ENCODE measurements around the gene MFSD8.
"Not testable (repeated sequence)": the region's sequence is repeated elsewhere in the genome, so short reads cannot be mapped to it uniquely, and the experiment has no call there.

The MFSD8 gene, protein sequence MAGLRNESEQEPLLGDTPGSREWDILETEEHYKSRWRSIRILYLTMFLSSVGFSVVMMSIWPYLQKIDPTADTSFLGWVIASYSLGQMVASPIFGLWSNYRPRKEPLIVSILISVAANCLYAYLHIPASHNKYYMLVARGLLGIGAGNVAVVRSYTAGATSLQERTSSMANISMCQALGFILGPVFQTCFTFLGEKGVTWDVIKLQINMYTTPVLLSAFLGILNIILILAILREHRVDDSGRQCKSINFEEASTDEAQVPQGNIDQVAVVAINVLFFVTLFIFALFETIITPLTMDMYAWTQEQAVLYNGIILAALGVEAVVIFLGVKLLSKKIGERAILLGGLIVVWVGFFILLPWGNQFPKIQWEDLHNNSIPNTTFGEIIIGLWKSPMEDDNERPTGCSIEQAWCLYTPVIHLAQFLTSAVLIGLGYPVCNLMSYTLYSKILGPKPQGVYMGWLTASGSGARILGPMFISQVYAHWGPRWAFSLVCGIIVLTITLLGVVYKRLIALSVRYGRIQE

GRCh38 chr4:127965062-127965802, at the start of gene MFSD8, which contains the start of gene ABHD18:
MFSD8 (minus strand) TSS chr4:127965173; CDS start chr4:127965133, 40 bp downstream.
ABHD18 (plus strand) TSS chr4:127965406; CDS start chr4:127982956, 17,550 bp downstream.
- H3K27me3 Mint-ChIP-seq: no peaks in the 10 kb centered on the region

GRCh38 chr4:128009428-128009827, 44.5 kb upstream of the MFSD8 start:
- H3K27me3 Mint-ChIP-seq: no peaks in the 10 kb centered on the region
- H3K27ac Mint-ChIP-seq: no peak overlapping the region
- ATAC-seq: no peak
- H3K4me1 Mint-ChIP-seq: no peaks in the 10 kb centered on the region
- H3K4me3 Mint-ChIP-seq: no peak overlapping the region
- H3K36me3 Mint-ChIP-seq: peaks cover 41% of the 10 kb centered on the region
- no peaks in the 10 kb centered on the region for H3K9me3 Mint-ChIP-seq

More at GRCh38 chr4:127965062-127965802, at the start of gene MFSD8, which contains the start of gene ABHD18:
- peaks cover 31% of the 10 kb centered on the region for H3K4me1 Mint-ChIP-seq
- H3K36me3 Mint-ChIP-seq: no peaks in the 10 kb centered on the region
- no peaks in the 10 kb centered on the region for H3K9me3 Mint-ChIP-seq
- H3K27ac Mint-ChIP-seq: peak within 1 kb of the TSS; percentile 87
- ATAC-seq: peak; percentile 99
- H3K4me3 Mint-ChIP-seq: peak within 1 kb of the TSS; percentile 82

- no peak for ATAC-seq
- Mint-ChIP-seq H3K27ac (no peak overlapping the region), H3K36me3 (peaks cover 34% of the 10 kb centered on the region), H3K4me3 (no peak overlapping the region), H3K9me3 (no peaks in the 10 kb centered on the region), H3K27me3 (no peaks in the 10 kb centered on the region), H3K4me1 (no peaks in the 10 kb centered on the region)
Measured at GRCh38 chr4:128006592-128006991, 41.6 kb upstream of the MFSD8 start.

DNA sequence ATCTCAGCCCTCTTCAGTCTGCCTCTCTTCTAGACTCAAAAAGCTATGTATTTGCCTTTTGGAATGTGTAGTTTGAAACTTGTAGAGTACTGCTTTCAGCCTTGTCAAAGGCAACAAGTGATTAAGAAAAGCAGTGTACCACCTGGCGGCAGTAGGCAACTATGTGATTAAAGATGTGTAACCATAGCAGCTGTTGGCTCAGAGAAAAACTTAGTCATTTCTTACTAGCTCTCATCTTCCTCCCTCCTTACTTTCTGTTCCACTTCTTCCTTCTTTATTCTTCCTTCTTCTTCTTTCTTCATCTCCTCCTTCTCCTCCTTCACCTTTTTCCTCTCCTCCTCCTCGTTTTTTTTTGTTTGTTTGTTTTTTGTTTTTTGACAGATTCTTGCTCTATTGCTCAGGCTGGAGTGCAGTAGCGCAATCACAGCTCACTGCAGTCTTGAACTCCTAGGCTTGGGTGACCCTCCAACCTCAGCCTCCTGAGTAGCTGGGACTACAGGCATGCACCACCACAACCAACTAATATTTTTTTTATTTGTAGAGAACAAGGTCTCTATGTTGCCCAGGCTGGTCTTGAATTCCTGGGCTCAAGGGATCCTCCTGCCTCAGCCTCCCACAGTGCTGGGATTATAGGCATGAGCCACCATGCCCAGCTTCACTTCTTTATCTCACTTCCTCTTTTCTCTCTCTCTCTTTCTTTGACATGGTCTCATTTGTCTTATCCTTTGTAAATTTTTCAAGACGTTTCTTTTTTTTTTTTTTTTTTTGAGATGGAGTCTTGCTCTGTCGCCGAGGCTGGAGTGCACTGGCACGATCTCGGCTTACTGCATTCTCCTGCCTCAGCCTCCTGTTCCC, 32.8 kb upstream of the MFSD8 start:
- Mint-ChIP-seq H3K4me3 (no peak overlapping the region), H3K4me1 (peaks cover 22% of the 10 kb centered on the region), H3K36me3 (peaks cover 47% of the 10 kb centered on the region), H3K27me3 (no peaks in the 10 kb centered on the region), H3K9me3 (peaks cover 7% of the 10 kb centered on the region), H3K27ac (peak overlapping the region; percentile 72)
- peak; percentile 89 for ATAC-seq

DNA sequence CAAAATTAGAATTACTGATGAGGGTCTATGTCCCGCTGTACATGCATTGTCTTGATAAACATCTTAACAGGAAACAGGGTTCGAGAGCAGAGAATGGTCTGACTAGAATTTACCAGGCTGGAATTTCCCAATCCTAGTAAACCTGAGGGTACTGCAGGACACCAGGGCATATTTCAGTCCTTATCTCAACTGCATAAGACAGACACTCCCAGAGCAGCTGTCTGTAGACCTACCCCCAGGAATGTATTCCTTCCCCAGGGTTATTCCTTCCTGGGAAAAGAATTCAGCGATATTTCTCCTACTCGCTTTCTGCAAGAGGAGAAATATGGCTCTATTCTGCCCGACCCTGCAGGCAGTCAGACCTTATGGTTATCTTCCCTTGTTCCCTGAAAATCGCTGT, 31.5 kb upstream of the MFSD8 start:
- not testable (repeated sequence) for H3K27ac Mint-ChIP-seq, ATAC-seq
- H3K36me3 Mint-ChIP-seq: peaks cover 42% of the 10 kb centered on the region

DNA sequence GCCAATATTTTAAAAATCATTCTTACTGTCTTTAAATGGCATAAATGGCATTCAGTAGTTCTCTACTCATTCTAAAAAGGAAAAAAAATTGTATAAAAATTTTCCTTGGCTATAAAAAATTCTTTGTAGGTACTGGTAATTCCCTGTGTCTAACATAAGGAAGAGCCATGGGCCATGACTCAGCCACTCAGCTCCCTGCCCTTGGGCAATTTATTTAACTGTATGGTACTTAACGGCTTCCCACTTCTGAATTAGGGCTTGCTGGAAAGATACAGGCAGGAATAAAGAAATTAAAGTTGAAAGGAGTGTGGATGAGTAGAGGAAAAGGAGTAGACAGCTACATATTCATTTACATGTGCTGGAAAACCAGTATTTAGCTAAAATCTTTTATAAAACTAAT, 30.8 kb upstream of the MFSD8 start:
- H3K4me3 Mint-ChIP-seq: no peak overlapping the region
- ATAC-seq: no peak
- peaks cover 48% of the 10 kb centered on the region for H3K36me3 Mint-ChIP-seq
- H3K27ac Mint-ChIP-seq: no peak overlapping the region
- peaks cover 17% of the 10 kb centered on the region for H3K4me1 Mint-ChIP-seq
- H3K27me3 Mint-ChIP-seq: no peaks in the 10 kb centered on the region
- peaks cover 7% of the 10 kb centered on the region for H3K9me3 Mint-ChIP-seq

More for the DNA sequence above, 31.5 kb upstream of the MFSD8 start:
- H3K4me1 Mint-ChIP-seq: peaks cover 22% of the 10 kb centered on the region
- not testable (repeated sequence) for H3K4me3 Mint-ChIP-seq, H3K27me3 Mint-ChIP-seq, H3K9me3 Mint-ChIP-seq

DNA sequence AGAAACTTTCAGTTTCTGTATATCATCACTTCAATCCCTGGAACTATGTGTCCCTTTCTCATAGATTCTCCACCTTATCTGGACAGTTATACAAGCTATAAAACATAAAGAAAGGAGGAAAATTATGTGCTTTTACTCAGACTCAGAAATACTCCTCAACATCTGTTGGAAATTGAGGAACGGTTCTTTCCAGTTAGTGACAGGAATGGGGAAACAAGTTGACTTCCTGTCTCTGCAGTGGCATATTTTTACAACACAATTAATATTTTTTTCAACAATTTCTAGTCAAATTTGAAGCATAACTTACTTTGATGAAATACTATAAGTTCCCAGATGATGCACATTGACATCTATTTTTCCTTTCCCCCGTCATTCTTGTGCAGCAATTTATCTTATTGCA, 28.2 kb upstream of the MFSD8 start:
- no peak overlapping the region for H3K4me3 Mint-ChIP-seq
- H3K27ac Mint-ChIP-seq: no peak overlapping the region
- H3K36me3 Mint-ChIP-seq: peaks cover 39% of the 10 kb centered on the region
- H3K4me1 Mint-ChIP-seq: peaks cover 12% of the 10 kb centered on the region
- no peaks in the 10 kb centered on the region for H3K27me3 Mint-ChIP-seq
- no peaks in the 10 kb centered on the region for H3K9me3 Mint-ChIP-seq
- ATAC-seq: no peak

DNA sequence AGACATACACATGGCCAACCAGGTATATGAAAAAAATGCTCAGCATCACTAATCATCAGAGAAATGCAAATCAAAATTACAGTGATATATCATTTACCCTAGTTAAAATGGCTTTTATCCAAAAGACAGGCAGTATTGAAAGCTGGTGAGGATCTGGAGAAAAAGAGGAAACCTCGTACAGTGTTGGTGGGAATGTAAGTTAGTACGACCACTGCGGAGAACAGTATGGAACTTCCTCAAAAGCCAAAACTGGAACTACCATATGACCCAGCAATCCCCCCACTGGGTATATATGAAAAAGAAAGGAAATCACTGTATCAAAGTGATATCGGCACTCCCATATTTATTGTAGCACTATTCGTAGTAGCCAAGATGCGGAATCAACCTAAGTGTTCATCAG, 23.7 kb upstream of the MFSD8 start:
- Mint-ChIP-seq H3K4me1 (no peaks in the 10 kb centered on the region), H3K27me3 (no peaks in the 10 kb centered on the region), H3K36me3 (peaks cover 51% of the 10 kb centered on the region), H3K27ac (no peak overlapping the region), H3K9me3 (no peaks in the 10 kb centered on the region), H3K4me3 (no peak overlapping the region)
- ATAC-seq: no peak

- Mint-ChIP-seq H3K4me1 (no peaks in the 10 kb centered on the region), H3K27ac (no peak overlapping the region), H3K9me3 (no peaks in the 10 kb centered on the region), H3K36me3 (peaks cover 49% of the 10 kb centered on the region), H3K4me3 (no peak overlapping the region), H3K27me3 (no peaks in the 10 kb centered on the region)
- no peak for ATAC-seq
Measured at GRCh38 chr4:127985989-127986388, 21.0 kb upstream of the MFSD8 start.

GRCh38 chr4:127982445-127982844, 17.5 kb upstream of the MFSD8 start:
- Mint-ChIP-seq H3K27ac (no peak overlapping the region), H3K36me3 (peaks cover 33% of the 10 kb centered on the region), H3K4me1 (no peaks in the 10 kb centered on the region), H3K27me3 (no peaks in the 10 kb centered on the region), H3K4me3 (no peak overlapping the region), H3K9me3 (no peaks in the 10 kb centered on the region)
- ATAC-seq: no peak

DNA sequence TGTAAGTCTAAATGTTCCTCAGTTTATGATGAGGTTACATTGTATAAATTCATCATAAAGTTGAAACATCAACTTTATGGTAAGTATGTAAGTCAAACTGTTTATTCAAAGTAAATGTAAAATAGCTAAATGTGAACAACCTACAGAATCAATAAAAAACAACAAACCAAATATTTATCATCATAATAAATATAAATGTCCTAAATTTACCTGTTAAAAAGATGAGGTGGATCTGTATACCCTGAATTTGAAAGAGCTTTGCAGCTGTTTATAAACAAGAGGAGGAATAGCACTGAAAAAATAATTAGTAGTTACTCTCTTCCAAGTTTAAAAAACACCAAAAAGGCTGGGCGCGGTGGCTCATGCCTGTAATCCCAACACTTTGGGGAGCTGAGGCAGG, 14.0 kb upstream of the MFSD8 start:
- Mint-ChIP-seq H3K4me1 (peaks cover 5% of the 10 kb centered on the region), H3K9me3 (no peaks in the 10 kb centered on the region), H3K27me3 (no peaks in the 10 kb centered on the region), H3K36me3 (peaks cover 19% of the 10 kb centered on the region), H3K4me3 (no peak overlapping the region), H3K27ac (no peak overlapping the region)
- ATAC-seq: no peak

GRCh38 chr4:127975121-127975770, 10.3 kb upstream of the MFSD8 start:
- Mint-ChIP-seq H3K4me3 (no peak overlapping the region), H3K36me3 (peaks cover 11% of the 10 kb centered on the region), H3K4me1 (peaks cover 5% of the 10 kb centered on the region), H3K27ac (no peak overlapping the region), H3K27me3 (no peaks in the 10 kb centered on the region), H3K9me3 (no peaks in the 10 kb centered on the region)
- no peak for ATAC-seq

GRCh38 chr4:127970925-127971324, 6.0 kb upstream of the MFSD8 start:
- not testable (repeated sequence) for H3K9me3 Mint-ChIP-seq, H3K36me3 Mint-ChIP-seq, ATAC-seq, H3K27me3 Mint-ChIP-seq, H3K4me3 Mint-ChIP-seq, H3K27ac Mint-ChIP-seq
- peaks cover 18% of the 10 kb centered on the region for H3K4me1 Mint-ChIP-seq

GRCh38 chr4:127968586-127968985, 3.6 kb upstream of the MFSD8 start:
- Mint-ChIP-seq H3K27ac (no peak overlapping the region), H3K4me1 (peaks cover 18% of the 10 kb centered on the region), H3K4me3 (no peak overlapping the region), H3K36me3 (no peaks in the 10 kb centered on the region), H3K9me3 (no peaks in the 10 kb centered on the region), H3K27me3 (no peaks in the 10 kb centered on the region)
- no peak for ATAC-seq

All from stimulated activated memory B cell treated with anti-CD40 and anti-IgM and Interleukin-4, amounts not matched to agents 10 μg/mL and 1 μg/mL and 100 μg/mL, for 72 hours (primary cell).